ENCODE data around the gene PHKG2.

The PHKG2 gene

DNA sequence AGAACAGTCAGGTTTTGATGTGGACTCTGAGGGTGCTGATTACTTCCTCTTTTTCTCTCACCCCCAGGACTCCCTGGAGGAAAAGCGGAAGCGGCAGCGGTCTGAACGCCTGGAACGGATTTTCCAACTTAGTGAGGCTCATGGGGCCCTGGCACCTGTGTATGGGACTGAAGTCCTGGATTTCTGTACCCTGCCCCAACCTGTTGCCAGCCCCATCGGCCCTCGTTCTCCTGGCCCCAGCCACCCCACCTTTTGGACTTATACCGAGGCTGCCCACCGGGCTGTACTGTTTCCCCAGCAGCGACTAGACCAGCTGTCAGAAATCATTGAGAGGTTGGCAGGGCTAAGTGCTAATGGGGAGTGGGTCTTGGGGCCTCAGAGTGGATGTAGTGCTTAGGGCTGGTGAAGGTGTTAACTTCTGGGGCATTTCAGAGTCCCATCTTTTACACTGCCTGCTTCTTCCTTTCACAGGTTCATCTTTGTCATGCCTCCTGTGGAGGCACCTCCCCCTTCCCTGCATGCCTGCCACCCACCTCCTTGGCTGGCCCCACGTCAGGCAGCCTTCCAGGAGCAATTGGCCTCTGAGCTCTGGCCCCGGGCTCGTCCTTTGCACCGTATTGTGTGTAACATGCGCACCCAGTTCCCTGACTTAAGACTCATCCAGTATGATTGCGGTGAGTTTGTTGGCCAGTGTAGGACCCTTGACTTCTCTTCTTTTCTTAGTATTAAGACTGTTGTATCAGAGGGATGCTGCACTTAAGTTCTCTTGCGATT is 19.1 kb upstream of the PHKG2 start:
- no peak for DNase-seq

GRCh38 chr16:30731411-30731810 is 16.8 kb upstream of the PHKG2 start:
- DNase-seq: no peak

DNA sequence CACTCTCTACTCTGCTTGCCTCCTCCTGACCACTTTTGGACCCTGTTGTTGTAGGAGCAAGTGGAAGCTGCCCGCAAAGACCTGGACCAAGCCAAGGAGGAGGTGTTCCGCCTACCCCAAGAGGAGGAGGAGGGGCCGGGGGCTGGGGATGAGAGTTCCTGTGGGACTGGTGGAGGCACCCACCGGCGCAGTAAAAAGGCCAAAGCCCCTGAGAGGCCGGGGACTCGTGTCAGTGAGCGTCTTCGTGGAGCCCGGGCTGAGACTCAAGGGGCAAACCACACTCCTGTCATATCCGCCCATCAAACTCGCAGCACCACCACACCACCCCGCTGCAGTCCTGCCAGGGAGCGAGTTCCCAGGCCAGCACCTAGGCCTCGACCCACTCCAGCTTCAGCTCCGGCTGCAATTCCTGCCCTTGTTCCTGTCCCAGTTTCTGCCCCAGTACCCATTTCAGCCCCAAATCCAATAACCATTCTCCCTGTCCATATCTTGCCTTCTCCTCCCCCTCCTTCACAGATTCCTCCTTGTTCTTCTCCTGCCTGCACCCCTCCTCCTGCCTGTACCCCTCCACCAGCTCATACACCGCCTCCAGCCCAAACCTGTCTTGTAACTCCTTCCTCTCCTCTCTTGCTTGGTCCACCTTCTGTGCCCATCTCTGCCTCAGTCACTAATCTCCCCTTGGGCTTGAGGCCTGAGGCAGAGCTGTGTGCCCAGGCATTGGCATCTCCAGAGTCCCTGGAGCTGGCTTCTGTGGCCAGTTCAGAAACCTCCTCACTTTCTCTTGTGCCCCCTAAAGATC is 11.0 kb upstream of the PHKG2 start:
- no peak for DNase-seq

GRCh38 chr16:30737794-30738648 is 10.2 kb upstream of the PHKG2 start:
- DNase-seq: no peak

DNA sequence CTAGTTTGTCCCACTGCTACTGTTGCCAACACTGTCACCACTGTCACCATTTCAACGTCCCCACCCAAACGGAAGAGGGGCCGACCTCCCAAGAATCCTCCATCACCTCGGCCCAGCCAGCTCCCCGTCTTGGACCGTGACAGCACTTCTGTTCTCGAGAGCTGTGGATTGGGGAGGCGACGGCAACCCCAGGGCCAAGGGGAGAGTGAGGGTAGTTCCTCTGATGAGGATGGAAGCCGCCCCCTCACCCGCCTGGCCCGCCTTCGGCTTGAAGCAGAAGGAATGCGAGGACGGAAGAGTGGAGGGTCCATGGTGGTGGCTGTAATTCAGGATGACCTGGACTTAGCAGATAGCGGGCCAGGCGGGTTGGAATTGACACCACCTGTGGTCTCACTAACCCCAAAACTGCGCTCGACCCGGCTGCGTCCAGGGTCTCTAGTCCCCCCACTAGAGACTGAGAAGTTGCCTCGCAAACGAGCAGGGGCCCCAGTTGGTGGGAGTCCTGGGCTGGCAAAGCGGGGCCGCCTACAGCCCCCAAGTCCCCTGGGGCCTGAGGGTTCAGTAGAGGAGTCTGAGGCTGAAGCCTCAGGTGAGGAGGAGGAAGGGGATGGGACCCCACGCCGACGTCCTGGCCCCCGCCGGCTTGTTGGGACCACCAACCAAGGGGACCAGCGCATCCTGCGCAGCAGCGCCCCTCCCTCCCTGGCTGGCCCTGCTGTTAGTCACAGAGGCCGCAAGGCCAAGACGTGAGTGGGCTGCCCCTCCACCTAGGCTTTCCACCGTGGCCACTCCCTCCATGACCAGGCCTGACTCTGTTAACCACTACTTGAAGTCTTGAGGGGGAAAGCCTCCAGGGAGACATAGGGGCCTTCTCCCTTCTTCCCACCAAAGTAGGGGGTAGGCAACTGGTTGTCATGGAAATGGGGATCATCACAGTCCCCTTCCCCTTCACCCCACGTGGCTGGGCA is 9.0 kb upstream of the PHKG2 start:
- DNase-seq: no peak

DNA sequence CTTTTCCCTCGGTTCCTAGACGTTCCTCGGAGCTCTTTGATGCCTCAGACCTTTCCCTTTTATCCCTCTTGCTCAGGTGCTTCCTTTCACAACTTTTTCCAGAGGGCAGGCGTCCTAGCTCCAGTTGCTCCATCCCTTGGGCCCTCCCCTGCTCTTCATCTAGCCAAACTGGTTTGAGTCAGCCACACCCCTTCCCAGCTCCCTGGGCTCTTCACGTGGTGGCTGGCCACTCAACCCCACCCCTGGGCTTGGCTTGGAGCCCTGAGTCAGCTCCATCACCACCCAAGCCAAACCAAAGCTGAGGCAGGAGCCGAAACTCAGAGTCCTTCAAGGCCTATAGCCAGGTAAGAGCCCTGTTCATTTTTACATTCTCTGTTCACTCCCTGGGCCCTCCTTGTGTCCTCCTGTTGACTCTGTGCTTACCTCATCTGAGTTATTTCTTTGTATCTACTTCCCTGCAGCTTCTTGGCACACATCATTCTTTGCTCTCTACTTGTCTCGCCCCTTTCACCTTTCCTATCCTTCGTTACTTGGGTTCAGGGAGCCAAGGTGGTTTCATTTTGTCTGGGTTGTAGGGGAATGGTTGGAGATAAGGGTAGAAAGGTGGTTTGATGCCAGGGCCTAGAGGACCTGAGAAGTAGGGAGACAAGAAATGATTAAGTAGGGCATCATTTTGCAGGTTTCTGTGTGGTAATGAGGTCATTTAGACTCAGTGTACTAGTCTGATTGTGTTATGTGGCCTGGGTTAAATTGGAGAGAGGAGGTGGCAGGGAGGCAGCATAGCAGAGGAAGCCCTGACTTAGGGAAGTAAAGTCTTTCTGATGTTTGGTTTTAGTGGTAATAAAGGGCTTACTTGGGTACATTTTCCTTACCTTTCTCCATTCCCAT is 7.6 kb upstream of the PHKG2 start:
- DNase-seq: no peak

GRCh38 chr16:30741461-30741914 is 6.7 kb upstream of the PHKG2 start:
- DNase-seq: no peak

GRCh38 chr16:30743716-30744115 is 4.5 kb upstream of the PHKG2 start:
- no peak for DNase-seq

GRCh38 chr16:30744183-30744582 is 4.0 kb upstream of the PHKG2 start:
- DNase-seq: no peak

- DNase-seq: no peak
Measured at GRCh38 chr16:30745082-30745481, 3.1 kb upstream of the PHKG2 start.

GRCh38 chr16:30746638-30747175 is 1.5 kb upstream of the PHKG2 start:
- no peak for DNase-seq

DNA sequence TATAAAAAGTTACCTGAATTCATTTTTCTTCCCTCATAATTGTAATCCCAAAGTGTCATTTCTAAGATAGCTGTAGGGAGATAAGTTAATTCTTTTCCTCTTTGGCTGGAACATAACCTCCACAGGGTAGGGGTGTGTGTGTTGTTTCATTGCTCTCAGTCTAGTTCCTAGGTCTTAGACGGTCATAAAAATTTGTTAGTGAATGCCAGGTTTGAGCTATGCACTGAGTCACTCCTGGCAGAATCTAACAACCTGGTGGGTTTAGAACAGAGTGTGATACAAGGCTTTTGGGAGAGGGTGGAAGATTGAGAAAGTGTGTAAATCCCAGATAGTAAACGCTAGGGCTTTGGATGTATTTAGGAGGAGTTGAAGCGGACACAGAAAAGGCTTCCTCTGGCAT is 894 bp upstream of the PHKG2 start:
- no peak for DNase-seq

DNA sequence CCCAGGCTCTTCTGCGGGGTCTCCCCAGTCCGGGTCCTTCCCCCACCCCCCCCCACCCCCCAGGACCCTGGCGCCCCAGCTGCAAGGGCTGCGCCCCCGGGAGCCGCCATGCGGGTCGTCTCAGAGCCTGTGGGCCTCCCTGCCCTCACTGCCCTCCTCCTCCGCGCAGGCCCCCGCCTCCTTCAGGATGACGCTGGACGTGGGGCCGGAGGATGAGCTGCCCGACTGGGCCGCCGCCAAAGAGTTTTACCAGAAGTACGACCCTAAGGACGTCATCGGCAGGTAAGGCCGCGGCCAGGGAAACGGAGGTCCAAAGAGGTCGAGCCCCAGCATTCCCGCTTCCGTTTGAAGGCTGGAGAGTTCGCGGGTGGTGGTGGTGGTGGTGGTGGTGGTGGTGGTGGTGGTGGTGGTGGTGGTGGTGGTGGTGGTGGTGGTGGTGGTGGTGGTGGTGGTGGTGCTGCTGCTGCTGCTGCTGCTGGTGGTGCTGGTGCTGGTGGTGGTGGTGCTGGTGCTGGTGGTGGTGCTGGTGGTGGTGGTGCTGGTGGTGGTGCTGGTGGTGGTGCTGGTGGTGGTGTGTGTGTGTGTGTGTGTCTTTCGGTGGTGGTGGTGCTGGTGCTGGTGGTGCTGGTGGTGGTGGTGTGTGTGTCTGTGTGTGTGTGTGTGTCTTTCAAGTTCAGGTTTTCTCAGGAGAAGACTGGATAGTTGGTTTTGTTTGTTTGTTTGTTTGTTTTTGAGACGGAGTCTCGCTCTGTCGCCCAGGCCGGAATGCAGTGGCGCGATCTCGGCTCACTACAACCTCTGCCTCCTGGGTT is 615 bp downstream of the PHKG2 start:
- DNase-seq: no peak

DNA sequence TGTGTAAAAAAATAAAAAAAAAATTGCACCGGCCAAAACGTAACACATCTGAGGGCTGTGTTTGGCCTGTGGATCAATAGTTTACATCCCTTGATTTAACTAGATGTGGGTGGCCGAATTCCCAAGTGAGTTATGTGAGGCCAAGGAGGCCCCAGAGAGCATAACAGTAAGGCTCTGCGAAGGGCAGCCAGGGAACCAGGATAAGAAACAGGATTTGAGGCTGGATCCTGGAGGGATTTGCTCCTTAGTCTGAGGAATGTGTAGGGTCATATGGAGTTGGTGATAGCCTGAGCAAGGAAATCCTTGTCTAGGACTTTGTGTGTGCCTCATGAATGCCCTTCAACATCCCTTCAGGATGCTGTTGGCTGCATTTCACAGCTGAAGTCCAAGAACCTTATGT is 2.0 kb downstream of the PHKG2 start:
- DNase-seq: no peak

GRCh38 chr16:30750876-30751465 is 2.7 kb downstream of the PHKG2 start:
- no peak for DNase-seq

DNA sequence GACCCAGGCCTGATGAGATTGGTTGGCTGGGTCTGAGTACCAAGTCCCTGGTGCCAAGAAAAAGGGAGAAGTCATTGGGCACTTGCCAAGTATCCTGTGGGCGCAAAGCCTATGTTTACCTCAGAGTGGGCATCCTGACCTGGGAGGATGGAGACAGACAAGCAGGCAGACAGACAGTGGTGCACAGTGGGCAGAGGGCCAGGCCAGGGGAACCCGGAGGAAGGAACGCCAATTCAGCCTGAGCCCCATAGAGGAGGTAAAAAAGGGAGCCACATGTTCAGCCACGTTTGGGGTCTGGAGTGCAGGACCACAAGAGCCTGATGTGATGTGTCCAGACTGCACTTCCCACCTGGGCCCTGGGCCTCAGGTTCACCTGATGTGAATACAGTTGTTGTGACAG is 5.4 kb downstream of the PHKG2 start:
- DNase-seq: no peak

DNA sequence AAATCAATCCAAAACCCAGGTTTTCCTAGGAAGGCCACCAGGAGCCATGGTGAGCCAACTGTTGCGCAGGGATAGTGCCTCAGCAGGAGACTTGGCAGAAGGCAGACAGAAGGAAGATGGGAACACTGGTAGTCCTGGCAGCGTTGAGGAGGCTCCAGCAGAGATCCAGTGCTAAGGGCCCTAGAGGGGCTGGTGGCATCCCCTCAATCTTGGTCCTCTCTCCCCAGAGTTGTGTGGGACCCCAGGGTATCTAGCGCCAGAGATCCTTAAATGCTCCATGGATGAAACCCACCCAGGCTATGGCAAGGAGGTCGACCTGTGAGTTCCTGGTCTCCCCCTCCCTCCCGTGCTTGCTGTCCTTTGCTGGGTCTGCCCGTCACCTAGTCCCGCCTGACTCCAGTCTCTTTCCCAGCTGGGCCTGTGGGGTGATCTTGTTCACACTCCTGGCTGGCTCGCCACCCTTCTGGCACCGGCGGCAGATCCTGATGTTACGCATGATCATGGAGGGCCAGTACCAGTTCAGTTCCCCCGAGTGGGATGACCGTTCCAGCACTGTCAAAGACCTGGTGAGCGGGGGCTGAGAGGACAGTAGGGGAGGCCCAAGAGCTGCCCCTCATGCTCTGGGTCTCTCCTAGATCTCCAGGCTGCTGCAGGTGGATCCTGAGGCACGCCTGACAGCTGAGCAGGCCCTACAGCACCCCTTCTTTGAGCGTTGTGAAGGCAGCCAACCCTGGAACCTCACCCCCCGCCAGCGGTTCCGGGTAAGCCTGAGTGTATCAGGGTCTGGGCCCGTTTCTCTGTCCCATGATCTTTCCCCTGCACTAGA is 7.9 kb downstream of the PHKG2 start:
- DNase-seq: no peak

GRCh38 chr16:30756781-30757100 is 8.5 kb downstream of the PHKG2 start:
- DNase-seq: no peak

- no peak for DNase-seq
Measured at GRCh38 chr16:30757316-30757715, 9.1 kb downstream of the PHKG2 start.

Measured in NCI-H2081 treated with DMSO at 0.1 percent for 48 hours (cell line).